SK-N-SH (cell line): ENCODE measurements around the gene ST6GALNAC6. TPM values are rescaled to one million over a fixed set of nuclear protein-coding genes. Genes with fewer than 3 reads are reported as not detected.

Experiments used
- CTCF ChIA-PET: fragments of 300-600, 350-600 bp; formaldehyde crosslinking; extraction: SDS; loops from one replicate; lab custom pipeline; 2021; lab: Yijun Ruan, JAX
- POLR2A ChIA-PET: fragments of 350-600 bp; sonication (Branson Sonifier 250); formaldehyde crosslinking; extraction: SDS; loops from one replicate; lab custom pipeline; 2020; ENCODE audit warnings: antibody characterized with exemption, inconsistent platforms; lab: Yijun Ruan, JAX
- DNase-seq: peaks from one replicate; pipeline ENCODE4 v3.0.0; 2012
- H2AFZ ChIP-seq: fragments of 200-600 bp; sonication (generic); 2 replicates; pipeline ENCODE4 v1.8.1; 2016; ENCODE audit warnings: antibody characterized with exemption, mild to moderate bottlenecking, low read depth
- H3F3A ChIP-seq: fragments of 200-600 bp; sonication (generic); replicated peaks from 2 replicates; pipeline ENCODE3; 2016; ENCODE audit warnings: antibody characterized with exemption, mild to moderate bottlenecking; ENCODE audit not compliant: insufficient read depth
- H3K27ac ChIP-seq, 2 experiments: fragments of 200-500 bp in 1 of 2; fragments of 200-600 bp in 1 of 2; sonication (Bioruptor generic) in 1 of 2; sonication (generic), shearing (Covaris generic) in 1 of 2; 2 replicates each; pipeline versions ENCODE4 v1.5.1 to v1.6.1; 2014 to 2016; ENCODE audit warnings: low read depth in 2 of 2, inconsistent platforms in 1 of 2, low read length in 1 of 2, mild to moderate bottlenecking in 1 of 2, mixed read lengths in 1 of 2
- H3K27me3 ChIP-seq: fragments of 200-600 bp; sonication (generic), shearing (Covaris generic); 2 replicates; pipeline ENCODE4 v1.6.1; 2016; ENCODE audit warnings: mixed run types; ENCODE audit not compliant: insufficient read depth
- H3K36me3 ChIP-seq, 2 experiments: fragments of 200-500 bp in 1 of 2; fragments of 200-600 bp in 1 of 2; sonication (Bioruptor generic) in 1 of 2; sonication (generic) in 1 of 2; replicated peaks in 1 of 2; 2 replicates each; pipeline versions ENCODE3 to v1.5.1; 2014 to 2016; ENCODE audit warnings: low read length in 1 of 2, mild to moderate bottlenecking in 1 of 2; ENCODE audit not compliant: insufficient read depth in 2 of 2, control insufficient read depth in 1 of 2
- H3K4me1 ChIP-seq, 2 experiments: fragments of 200-500 bp in 1 of 2; fragments of 200-600 bp in 1 of 2; sonication (Bioruptor generic) in 1 of 2; sonication (generic), shearing (Covaris generic) in 1 of 2; 2 replicates each; pipeline versions ENCODE4 v1.5.1 to v1.6.1; 2014 to 2016; ENCODE audit warnings: low read depth in 1 of 2, low read length in 1 of 2, mixed run types in 1 of 2; ENCODE audit not compliant: insufficient read depth in 2 of 2, control insufficient read depth in 1 of 2
- H3K4me2 ChIP-seq: fragments of 200-600 bp; sonication (generic), shearing (Covaris generic); 2 replicates; pipeline ENCODE4 v1.6.1; 2017; ENCODE audit warnings: mixed run types
- H3K4me3 ChIP-seq, 2 experiments: fragments of 200-500 bp in 1 of 2; fragments of 200-600 bp in 1 of 2; sonication (Bioruptor generic) in 1 of 2; sonication (generic), shearing (Covaris generic) in 1 of 2; 2 replicates each; pipeline versions ENCODE4 v1.5.1 to v1.8.1; 2014 to 2016; ENCODE audit warnings: low read depth in 2 of 2, inconsistent platforms in 1 of 2, low read length in 1 of 2, mild to moderate bottlenecking in 1 of 2, mixed read lengths in 1 of 2, moderate library complexity in 1 of 2
- H3K79me2 ChIP-seq: fragments of 200-600 bp; sonication (generic); 2 replicates; pipeline ENCODE4 v1.8.1; 2017; ENCODE audit warnings: mild to moderate bottlenecking; ENCODE audit not compliant: insufficient read depth
- H3K9ac ChIP-seq: fragments of 200-600 bp; sonication (generic); 2 replicates; pipeline ENCODE4 v1.6.1; 2017; ENCODE audit warnings: mixed run types
- H3K9me2 ChIP-seq: fragments of 200-600 bp; sonication (generic); 2 replicates; pipeline ENCODE4 v1.6.1; 2017; ENCODE audit warnings: mixed run types
- H3K9me3 ChIP-seq: fragments of 200-600 bp; sonication (generic); 2 replicates; pipeline ENCODE4 v1.6.1; 2017; ENCODE audit warnings: mixed run types, mild to moderate bottlenecking, moderate library complexity
- H4K20me1 ChIP-seq: fragments of 200-600 bp; sonication (generic); 2 replicates; pipeline ENCODE4 v1.6.1; 2017; ENCODE audit warnings: mild to moderate bottlenecking, mixed run types; ENCODE audit not compliant: insufficient read depth
- CHD2 ChIP-seq: fragments of 150-350 bp; IDR thresholded peaks from 2 replicates; pipeline ENCODE4 v1.6.1; 2018; ENCODE audit warnings: low read length; ENCODE audit not compliant: partially characterized antibody
- CTCF ChIP-seq: fragments of 200-600 bp; sonication (generic); IDR thresholded peaks from 2 replicates; pipeline ENCODE4 v1.6.1; 2017; ENCODE audit warnings: antibody characterized with exemption, mild to moderate bottlenecking, moderate library complexity
- ELF1 ChIP-seq: IDR thresholded peaks from 2 replicates; pipeline ENCODE4 v1.4.0; 2012
- EZH2phosphoT487 ChIP-seq: fragments of 200-600 bp; sonication (generic); IDR thresholded peaks from 2 replicates; pipeline ENCODE4 v1.6.1; 2017; ENCODE audit warnings: low read depth, mixed run types, mild to moderate bottlenecking, antibody characterized with exemption, moderate library complexity, borderline replicate concordance
- FOXJ3 ChIP-seq: sonication (generic); formaldehyde crosslinking; IDR thresholded peaks from 2 replicates; pipeline ENCODE4 v1.5.1; 2020; ENCODE audit warnings: mild to moderate bottlenecking, missing genetic modification reagents
- FOXM1 ChIP-seq: IDR thresholded peaks from 2 replicates; pipeline ENCODE4 v1.4.0; 2012; ENCODE audit warnings: low read depth, mild to moderate bottlenecking
- GABPA ChIP-seq: IDR thresholded peaks from 2 replicates; pipeline ENCODE4 v1.4.0; 2012; ENCODE audit warnings: low read depth, mild to moderate bottlenecking
- GATA2 ChIP-seq: sonication (generic); formaldehyde crosslinking; IDR thresholded peaks from 2 replicates; pipeline ENCODE4 v1.5.0; 2020; ENCODE audit warnings: mild to moderate bottlenecking, missing genetic modification reagents
- MEF2A ChIP-seq: IDR thresholded peaks from 2 replicates; pipeline ENCODE4 v1.4.0; 2012; ENCODE audit warnings: low read depth, borderline replicate concordance
- NRF1 ChIP-seq: IDR thresholded peaks from 2 replicates; pipeline ENCODE4 v1.6.1; 2012; ENCODE audit warnings: low read depth, mild to moderate bottlenecking, low read length
- PBX3 ChIP-seq: IDR thresholded peaks from 2 replicates; pipeline ENCODE4; 2012
- RAD21 ChIP-seq: IDR thresholded peaks from 2 replicates; pipeline ENCODE4 v1.6.1; 2012; ENCODE audit warnings: mild to moderate bottlenecking, low read length
- RFX5 ChIP-seq: IDR thresholded peaks from 2 replicates; pipeline ENCODE4 v1.6.1; 2012; ENCODE audit warnings: mild to moderate bottlenecking, improper control_type of control experiment, low read length
- SIN3A ChIP-seq: IDR thresholded peaks from 2 replicates; pipeline ENCODE4 v1.6.1; 2012; ENCODE audit warnings: low read depth, mild to moderate bottlenecking, low read length, moderate library complexity, borderline replicate concordance
- SMC3 ChIP-seq: IDR thresholded peaks from 2 replicates; pipeline ENCODE4 v1.6.1; 2012; ENCODE audit warnings: low read depth, low read length, improper control_type of control experiment
- TAF1 ChIP-seq: IDR thresholded peaks from 2 replicates; pipeline ENCODE4 v1.6.1; 2012; ENCODE audit warnings: low read depth, mild to moderate bottlenecking, low read length, moderate library complexity, borderline replicate concordance
- TEAD4 ChIP-seq: IDR thresholded peaks from 2 replicates; pipeline ENCODE4 v1.4.0; 2012; ENCODE audit warnings: mild to moderate bottlenecking, borderline replicate concordance; ENCODE audit not compliant: insufficient read depth
- USF2 ChIP-seq: fragments of 150-350 bp; IDR thresholded peaks from 2 replicates; pipeline ENCODE4 v1.6.1; 2017; ENCODE audit warnings: antibody characterized with exemption, low read length, low read depth, borderline replicate concordance
- YY1 ChIP-seq: IDR thresholded peaks from 2 replicates; pipeline ENCODE4 v1.4.0; 2012; ENCODE audit warnings: low read depth, mild to moderate bottlenecking
- WGBS: methylation state at CpG from one replicate; pipeline ENCODE4 v1.1.6; 2017; ENCODE audit warnings: low lambda C conversion rate; 5-methylcytosine and 5-hydroxymethylcytosine counted together
- polyA plus RNA-seq, 3 experiments: library from polyadenylated mRNA; depleted of rRNA; stranded (reverse); fragments of >200 nt; gene quantifications; 2 replicates each; pipeline ENCODE4 v1.2.3, GENCODE V29; 2012
- TF ChIP-seq, protein P1 (sequence below): IDR thresholded peaks from 2 replicates; pipeline ENCODE4 v1.4.0; 2012; ENCODE audit warnings: low read depth, borderline replicate concordance
- TF ChIP-seq, protein P2 (sequence below): IDR thresholded peaks from 2 replicates; pipeline ENCODE4 v1.4.0; 2012; ENCODE audit warnings: low read depth
- TF ChIP-seq, protein P3 (sequence below): fragments of 150-350 bp; IDR thresholded peaks from 2 replicates; pipeline ENCODE4 v1.6.1; 2016; ENCODE audit warnings: mild to moderate bottlenecking, low read depth, low read length

The ST6GALNAC6 gene
- polyA plus RNA-seq, 1 of the 3 experiments (the other 2 are of a cell fraction), result 34.8 TPM

DNA sequence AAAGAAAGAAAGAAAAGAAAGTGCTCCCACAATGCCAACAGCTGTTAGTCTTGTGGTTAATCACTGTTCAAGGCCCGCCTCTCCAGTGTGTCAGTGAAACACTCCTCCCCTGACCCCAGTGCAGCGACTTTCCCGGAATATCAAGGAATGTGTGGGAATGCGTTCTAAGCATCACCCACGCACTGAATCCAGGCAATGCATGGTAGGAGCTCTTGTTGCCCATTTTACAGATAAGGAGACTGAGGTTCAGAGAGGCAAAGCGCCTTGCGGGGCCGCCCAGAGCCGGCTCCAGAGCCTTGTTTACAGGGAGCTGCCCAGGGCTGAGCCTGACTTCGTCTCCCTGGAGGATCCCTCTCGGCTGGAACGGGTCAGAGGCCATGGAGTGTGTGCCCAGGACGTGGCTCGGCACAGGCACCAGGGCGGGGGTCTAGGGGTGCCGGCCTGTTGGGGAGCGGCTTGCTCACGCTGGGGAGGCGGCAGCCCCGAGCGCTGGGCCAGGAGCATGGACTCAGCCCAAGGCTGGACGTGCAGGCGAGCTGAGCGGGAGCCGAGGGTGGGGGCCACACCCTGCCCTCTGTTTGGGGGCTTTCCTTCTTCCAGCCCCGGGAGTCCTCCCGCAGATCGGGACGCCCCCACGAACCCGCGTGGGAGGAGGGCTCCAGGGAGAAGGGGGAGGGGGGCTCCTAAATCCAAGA is 823 bp downstream of the ST6GALNAC6 start (continued):
- TF ChIP-seq FOXJ3 (CRISPR knock-in tag), result no peak
- no peak for TF ChIP-seq NRF1
- TF ChIP-seq YY1, result no peak
- TF ChIP-seq SMC3, result no peak
- no peak for TF ChIP-seq GATA2

DNA sequence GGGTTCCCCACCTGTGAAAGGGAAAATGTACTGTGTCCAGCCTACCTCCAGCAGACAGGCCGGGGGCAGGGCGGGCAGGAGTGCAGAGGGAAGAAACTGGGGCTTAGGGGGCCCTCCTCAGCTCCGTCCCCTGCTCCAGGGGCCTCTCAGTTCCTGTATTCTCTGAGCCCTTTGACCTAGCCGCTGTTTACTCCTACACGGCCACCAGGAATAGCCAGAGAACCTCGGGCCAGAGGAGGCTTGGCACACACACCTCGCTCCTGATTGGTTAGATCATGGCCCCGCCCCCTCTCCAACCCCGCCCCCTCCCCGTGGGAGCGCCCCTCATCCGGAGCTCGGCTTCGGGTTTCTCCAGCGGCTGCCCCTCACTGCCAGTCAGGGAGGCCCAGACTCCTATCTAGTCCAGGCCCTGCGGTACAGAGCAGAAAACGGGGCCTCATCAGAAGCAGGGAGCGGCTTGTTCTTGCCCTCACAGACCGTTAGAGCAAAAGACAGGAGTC is 2.2 kb downstream of the ST6GALNAC6 start:
- 21% methylated on average over 17 of the region's 19 CpGs for WGBS
- Histone ChIP-seq H3K9me2 (no peaks in the 10 kb centered on the region), H3K4me3 (peak overlapping the region in 1 of 2 experiments; percentile 43; a peak in 2 of 4 replicates), H3K27ac (peak overlapping the region; percentile 59 to 73; a peak in 2 of 4 replicates), H3K9me3 (no peaks in the 10 kb centered on the region), H3K9ac (no peak overlapping the region), H4K20me1 (no peaks in the 10 kb centered on the region), H2AFZ (no peak overlapping the region), H3F3A (peaks cover 12% of the 10 kb centered on the region), H3K4me2 (peak overlapping the region; percentile 98; the same call in 1 of the 2 replicates), H3K4me1 (peaks cover 9 to 20% of the 10 kb centered on the region in 2 experiments; a peak in 2 of 4 replicates), H3K27me3 (no peaks in the 10 kb centered on the region), H3K79me2 (peaks cover 26% of the 10 kb centered on the region), H3K36me3 (peaks cover 41 to 46% of the 10 kb centered on the region in 2 experiments)
- POLR2A ChIA-PET, result interaction anchor here (1.9 kb wide), 1 partner anchor 31 kb away, joined by 4 read pairs; no protein-coding TSS in a partner anchor
- peak; percentile 94 for DNase-seq
- CTCF ChIA-PET, result interaction anchor here (0.9 to 1.7 kb wide), 8 partner anchors 11 to 307 kb away, joined by 3 to 5 read pairs (median 4); no protein-coding TSS in a partner anchor
- TF ChIP-seq TEAD4, result no peak
- no peak for TF ChIP-seq EZH2phosphoT487
- TF ChIP-seq CTCF, result no peak
- TF ChIP-seq PBX3, result no peak
- TF ChIP-seq, protein P1, sequence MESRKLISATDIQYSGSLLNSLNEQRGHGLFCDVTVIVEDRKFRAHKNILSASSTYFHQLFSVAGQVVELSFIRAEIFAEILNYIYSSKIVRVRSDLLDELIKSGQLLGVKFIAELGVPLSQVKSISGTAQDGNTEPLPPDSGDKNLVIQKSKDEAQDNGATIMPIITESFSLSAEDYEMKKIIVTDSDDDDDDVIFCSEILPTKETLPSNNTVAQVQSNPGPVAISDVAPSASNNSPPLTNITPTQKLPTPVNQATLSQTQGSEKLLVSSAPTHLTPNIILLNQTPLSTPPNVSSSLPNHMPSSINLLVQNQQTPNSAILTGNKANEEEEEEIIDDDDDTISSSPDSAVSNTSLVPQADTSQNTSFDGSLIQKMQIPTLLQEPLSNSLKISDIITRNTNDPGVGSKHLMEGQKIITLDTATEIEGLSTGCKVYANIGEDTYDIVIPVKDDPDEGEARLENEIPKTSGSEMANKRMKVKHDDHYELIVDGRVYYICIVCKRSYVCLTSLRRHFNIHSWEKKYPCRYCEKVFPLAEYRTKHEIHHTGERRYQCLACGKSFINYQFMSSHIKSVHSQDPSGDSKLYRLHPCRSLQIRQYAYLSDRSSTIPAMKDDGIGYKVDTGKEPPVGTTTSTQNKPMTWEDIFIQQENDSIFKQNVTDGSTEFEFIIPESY, result no peak
- no peak for TF ChIP-seq TAF1
- TF ChIP-seq NRF1, result no peak
- TF ChIP-seq ELF1, result no peak
- TF ChIP-seq, protein P2, sequence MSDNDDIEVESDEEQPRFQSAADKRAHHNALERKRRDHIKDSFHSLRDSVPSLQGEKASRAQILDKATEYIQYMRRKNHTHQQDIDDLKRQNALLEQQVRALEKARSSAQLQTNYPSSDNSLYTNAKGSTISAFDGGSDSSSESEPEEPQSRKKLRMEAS, result no peak
- TF ChIP-seq GABPA, result no peak
- TF ChIP-seq FOXM1, result no peak
- TF ChIP-seq SIN3A, result no peak
- no peak for TF ChIP-seq CHD2
- no peak for TF ChIP-seq USF2
- no peak for TF ChIP-seq MEF2A
- TF ChIP-seq RAD21, result no peak
- TF ChIP-seq, protein P3, sequence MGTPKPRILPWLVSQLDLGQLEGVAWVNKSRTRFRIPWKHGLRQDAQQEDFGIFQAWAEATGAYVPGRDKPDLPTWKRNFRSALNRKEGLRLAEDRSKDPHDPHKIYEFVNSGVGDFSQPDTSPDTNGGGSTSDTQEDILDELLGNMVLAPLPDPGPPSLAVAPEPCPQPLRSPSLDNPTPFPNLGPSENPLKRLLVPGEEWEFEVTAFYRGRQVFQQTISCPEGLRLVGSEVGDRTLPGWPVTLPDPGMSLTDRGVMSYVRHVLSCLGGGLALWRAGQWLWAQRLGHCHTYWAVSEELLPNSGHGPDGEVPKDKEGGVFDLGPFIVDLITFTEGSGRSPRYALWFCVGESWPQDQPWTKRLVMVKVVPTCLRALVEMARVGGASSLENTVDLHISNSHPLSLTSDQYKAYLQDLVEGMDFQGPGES, result no peak
- TF ChIP-seq RFX5, result no peak
